Measurements from ENCODE around the gene FAM184A. TPM values are rescaled to one million over a fixed set of nuclear protein-coding genes. Genes with fewer than 3 reads are reported as not detected.
A peak's percentile ranks its signal among the peaks of the same experiment; 100 is the strongest.

Gene FAM184A, protein sequence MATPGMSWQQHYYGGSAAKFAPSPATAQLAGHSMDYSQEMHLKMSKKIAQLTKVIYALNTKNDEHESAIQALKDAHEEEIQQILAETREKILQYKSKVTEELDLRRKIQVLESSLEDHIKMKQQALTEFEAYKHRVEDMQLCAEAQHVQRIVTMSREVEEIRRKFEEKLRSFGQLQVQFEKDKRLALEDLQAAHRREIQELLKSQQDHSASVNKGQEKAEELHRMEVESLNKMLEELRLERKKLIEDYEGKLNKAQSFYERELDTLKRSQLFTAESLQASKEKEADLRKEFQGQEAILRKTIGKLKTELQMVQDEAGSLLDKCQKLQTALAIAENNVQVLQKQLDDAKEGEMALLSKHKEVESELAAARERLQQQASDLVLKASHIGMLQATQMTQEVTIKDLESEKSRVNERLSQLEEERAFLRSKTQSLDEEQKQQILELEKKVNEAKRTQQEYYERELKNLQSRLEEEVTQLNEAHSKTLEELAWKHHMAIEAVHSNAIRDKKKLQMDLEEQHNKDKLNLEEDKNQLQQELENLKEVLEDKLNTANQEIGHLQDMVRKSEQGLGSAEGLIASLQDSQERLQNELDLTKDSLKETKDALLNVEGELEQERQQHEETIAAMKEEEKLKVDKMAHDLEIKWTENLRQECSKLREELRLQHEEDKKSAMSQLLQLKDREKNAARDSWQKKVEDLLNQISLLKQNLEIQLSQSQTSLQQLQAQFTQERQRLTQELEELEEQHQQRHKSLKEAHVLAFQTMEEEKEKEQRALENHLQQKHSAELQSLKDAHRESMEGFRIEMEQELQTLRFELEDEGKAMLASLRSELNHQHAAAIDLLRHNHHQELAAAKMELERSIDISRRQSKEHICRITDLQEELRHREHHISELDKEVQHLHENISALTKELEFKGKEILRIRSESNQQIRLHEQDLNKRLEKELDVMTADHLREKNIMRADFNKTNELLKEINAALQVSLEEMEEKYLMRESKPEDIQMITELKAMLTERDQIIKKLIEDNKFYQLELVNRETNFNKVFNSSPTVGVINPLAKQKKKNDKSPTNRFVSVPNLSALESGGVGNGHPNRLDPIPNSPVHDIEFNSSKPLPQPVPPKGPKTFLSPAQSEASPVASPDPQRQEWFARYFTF
- 10 to 100 TPM; 19.3 to 37.1 (median 21.3) TPM for total RNA-seq

DNA sequence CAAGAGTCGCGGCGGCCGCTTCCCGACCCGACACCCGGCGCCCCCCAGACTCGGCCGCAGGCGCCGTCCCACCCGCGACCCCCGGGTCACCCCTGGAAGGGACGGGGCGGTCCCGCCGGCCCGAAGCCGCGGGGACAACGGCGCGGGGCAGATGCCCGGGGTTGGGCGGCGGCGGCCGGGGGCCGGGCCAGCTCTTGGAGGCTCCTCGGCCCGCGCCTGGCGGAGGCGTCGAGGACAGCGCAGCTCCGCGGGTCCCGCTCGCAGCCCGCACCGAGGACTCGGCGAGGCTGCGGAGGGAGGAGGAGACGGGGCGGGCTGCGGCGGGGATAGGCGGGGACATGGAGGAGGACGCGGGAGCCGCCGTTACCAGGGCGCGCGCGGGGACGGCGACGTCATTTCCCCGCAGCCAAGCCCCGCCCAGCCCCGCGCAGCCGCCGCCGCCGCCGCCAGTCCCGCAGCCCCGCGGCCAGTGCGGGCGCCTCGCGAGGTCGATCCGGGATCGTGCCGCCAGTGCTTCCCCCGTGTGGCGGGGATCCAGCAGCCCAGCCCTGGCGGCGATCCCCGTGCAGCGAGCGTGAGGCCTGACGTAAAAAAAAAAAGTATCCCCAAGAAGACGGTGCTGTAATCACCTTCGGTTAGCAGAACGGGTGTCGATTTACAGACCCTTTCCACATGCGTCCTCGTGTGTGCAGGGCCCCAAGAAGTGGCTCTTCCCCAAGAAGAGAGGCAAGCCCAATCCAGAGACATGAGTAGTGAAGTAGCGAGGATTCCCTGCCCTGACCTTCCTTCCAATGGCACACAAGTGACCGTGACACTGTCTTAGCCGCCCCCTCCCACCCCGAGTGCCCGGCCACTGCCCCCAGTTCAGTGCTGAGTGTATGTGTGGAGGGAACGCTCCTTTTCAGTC lies at the start of gene FAM184A:
Gene FAM184A (minus strand): TSS at position 289 of the 907 bp plus-strand sequence. CDS start 365 bp downstream, outside the sequence.
- 1 to 2% methylated on average over 11 to 26 of the region's 103 CpGs for WGBS, 2 donors
- TF ChIP-seq CTCF (IDR thresholded peaks at IDR 0.05) (peak in 4 of 6 experiments; percentile 27 to 55 (median 43)), POLR2A (IDR thresholded peaks at IDR 0.05) (peak in 1 of 2 donors; percentile 67)
- peaks cover 2 to 25% of the 10 kb centered on the region in 2 donors for H3K4me1 ChIP-seq
- peak within 1 kb of the TSS; percentile 67 to 89 (median 75) for H3K4me3 ChIP-seq (replicated peaks in 1 of 3)
- peak; percentile 68 to 70 for DNase-seq
- peak within 1 kb of the TSS; percentile 81 to 94 (median 89) for H3K27ac ChIP-seq
- no peaks in the 10 kb centered on the region for H3K36me3 ChIP-seq
- no peaks in the 10 kb centered on the region for H3K27me3 ChIP-seq
- no peaks in the 10 kb centered on the region for H3K9me3 ChIP-seq
- intact Hi-C loops (cut with DNase I): loop anchor here (10.0 kb wide), 1 partner anchor 184 kb away; the partner anchor contains the start of gene ASF1A

GRCh38 chr6:119127627-119128026 lies 49.2 kb upstream of the FAM184A start:
- DNase-seq: no peak
- TF ChIP-seq POLR2A (IDR thresholded peaks at IDR 0.05) (no peak), CTCF (IDR thresholded peaks at IDR 0.05) (no peak)
- H3K27me3 ChIP-seq: no peaks in the 10 kb centered on the region
- WGBS, 2 donors: 90 to 100% methylated on average over 1 of the region's 1 CpG
- H3K4me1 ChIP-seq: no peaks in the 10 kb centered on the region
- no peak overlapping the region for H3K27ac ChIP-seq
- no peaks in the 10 kb centered on the region for H3K36me3 ChIP-seq
- intact Hi-C loops (cut with DNase I): no loop called here
- no peaks in the 10 kb centered on the region for H3K9me3 ChIP-seq
- H3K4me3 ChIP-seq (replicated peaks in 1 of 3): no peak overlapping the region

GRCh38 chr6:119126826-119127225 lies 48.4 kb upstream of the FAM184A start:
- Histone ChIP-seq H3K27ac (no peak overlapping the region), H3K27me3 (no peaks in the 10 kb centered on the region), H3K9me3 (no peaks in the 10 kb centered on the region), H3K36me3 (no peaks in the 10 kb centered on the region), H3K4me1 (no peaks in the 10 kb centered on the region), H3K4me3 (replicated peaks in 1 of 3) (no peak overlapping the region)
- intact Hi-C loops (cut with DNase I): no loop called here
- DNase-seq: no peak
- no peak for TF ChIP-seq POLR2A (IDR thresholded peaks at IDR 0.05)
- no peak for TF ChIP-seq CTCF (IDR thresholded peaks at IDR 0.05)
- WGBS, 2 donors: 62 to 68% methylated on average over 4 of the region's 4 CpGs

DNA sequence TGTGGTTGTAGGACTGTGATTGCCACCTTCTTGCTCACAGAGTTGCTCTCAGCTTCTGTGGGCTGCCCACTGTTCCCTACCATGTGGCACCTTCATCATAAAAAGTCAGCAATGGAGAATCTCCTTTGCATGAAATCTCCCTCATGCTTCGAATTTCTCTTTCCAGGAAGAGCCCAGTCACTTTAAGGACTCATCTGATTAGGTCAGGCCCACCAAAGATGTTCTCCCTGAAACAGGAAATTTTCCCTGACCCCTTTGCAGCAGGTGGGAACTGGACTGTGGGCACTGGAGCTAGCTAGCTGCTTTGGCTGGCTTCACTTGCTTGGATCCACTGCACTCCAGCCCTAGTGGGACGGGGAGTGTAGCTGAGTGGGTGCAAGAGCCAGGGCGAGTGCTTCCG lies 47.7 kb upstream of the FAM184A start:
- DNase-seq: no peak
- Histone ChIP-seq H3K9me3 (no peaks in the 10 kb centered on the region), H3K36me3 (no peaks in the 10 kb centered on the region), H3K27ac (no peak overlapping the region), H3K4me1 (no peaks in the 10 kb centered on the region), H3K27me3 (no peaks in the 10 kb centered on the region), H3K4me3 (replicated peaks in 1 of 3) (no peak overlapping the region)
- 81 to 87% methylated on average over 3 to 4 of the region's 4 CpGs for WGBS, 2 donors
- TF ChIP-seq CTCF (IDR thresholded peaks at IDR 0.05) (no peak), POLR2A (IDR thresholded peaks at IDR 0.05) (no peak)
- intact Hi-C loops (cut with DNase I): no loop called here
